Measurements from ENCODE around the gene PTGER2. TPM values are rescaled to one million over a fixed set of nuclear protein-coding genes. Genes with fewer than 3 reads are reported as not detected.

The PTGER2 gene
- polyA plus RNA-seq, 1 donor (not counting 4 experiments of a cell fraction or from before 2014, with no cell fraction given), result 0.28 TPM

DNA sequence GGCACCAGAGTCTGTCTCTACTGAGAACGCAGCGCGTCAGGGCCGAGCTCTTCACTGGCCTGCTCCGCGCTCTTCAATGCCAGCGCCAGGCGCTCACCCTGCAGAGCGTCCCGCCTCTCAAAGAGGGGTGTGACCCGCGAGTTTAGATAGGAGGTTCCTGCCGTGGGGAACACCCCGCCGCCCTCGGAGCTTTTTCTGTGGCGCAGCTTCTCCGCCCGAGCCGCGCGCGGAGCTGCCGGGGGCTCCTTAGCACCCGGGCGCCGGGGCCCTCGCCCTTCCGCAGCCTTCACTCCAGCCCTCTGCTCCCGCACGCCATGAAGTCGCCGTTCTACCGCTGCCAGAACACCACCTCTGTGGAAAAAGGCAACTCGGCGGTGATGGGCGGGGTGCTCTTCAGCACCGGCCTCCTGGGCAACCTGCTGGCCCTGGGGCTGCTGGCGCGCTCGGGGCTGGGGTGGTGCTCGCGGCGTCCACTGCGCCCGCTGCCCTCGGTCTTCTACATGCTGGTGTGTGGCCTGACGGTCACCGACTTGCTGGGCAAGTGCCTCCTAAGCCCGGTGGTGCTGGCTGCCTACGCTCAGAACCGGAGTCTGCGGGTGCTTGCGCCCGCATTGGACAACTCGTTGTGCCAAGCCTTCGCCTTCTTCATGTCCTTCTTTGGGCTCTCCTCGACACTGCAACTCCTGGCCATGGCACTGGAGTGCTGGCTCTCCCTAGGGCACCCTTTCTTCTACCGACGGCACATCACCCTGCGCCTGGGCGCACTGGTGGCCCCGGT lies 46.4 kb upstream of the PTGER2 start, which contains the start of gene PTGDR:
Gene PTGDR (plus strand): TSS at position 198 of the 778 bp plus-strand sequence. CDS start 117 bp downstream, at position 315.
- Histone ChIP-seq H3K4me1 (ENCODE audit: control insufficient read depth, extremely low read depth, insufficient read depth, low read length) (peaks cover 5% of the 10 kb centered on the region), H3K27me3 (ENCODE audit: control insufficient read depth, extremely low read depth, insufficient read depth, low read length) (peaks cover 39% of the 10 kb centered on the region), H3K79me2 (ENCODE audit: control insufficient read depth, insufficient read depth, low read length) (no peaks in the 10 kb centered on the region), H3K4me3 (ENCODE audit: control insufficient read depth in 2 of 3, extremely low read depth in 1 of 3, insufficient read depth in 2 of 3, low read depth in 1 of 3, low read length in 3 of 3) (peak within 1 kb of the TSS in 2 of 3 experiments; percentile 12 to 21), H3K9me1 (ENCODE audit: control insufficient read depth, extremely low read depth, insufficient read depth, low read length) (no peaks in the 10 kb centered on the region), H3K4me2 (ENCODE audit: control insufficient read depth, extremely low read depth, insufficient read depth, low read depth, low read length) (peak within 1 kb of the TSS; percentile 53), H3K9me3 (ENCODE audit: control insufficient read depth, low read depth, low read length) (no peaks in the 10 kb centered on the region), H3K9ac (ENCODE audit: control insufficient read depth, extremely low read depth, insufficient read depth, low read length) (no peak within 1 kb of the TSS), H3K36me3 (ENCODE audit: control insufficient read depth in 2 of 2, extremely low read depth in 1 of 2, insufficient read depth in 2 of 2, low read length in 2 of 2) (no peaks in the 10 kb centered on the region), H3K27ac (ENCODE audit: control insufficient read depth, insufficient read depth, low read length) (no peak within 1 kb of the TSS), H4K20me1 (ENCODE audit: control insufficient read depth, extremely low read depth, insufficient read depth, low read length) (no peaks in the 10 kb centered on the region), H2AFZ (ENCODE audit: control insufficient read depth, low read length) (peak within 1 kb of the TSS; percentile 14)
- no peak for DNase-seq (ENCODE audit: low read depth, low spot score)
- no peak for FAIRE-seq
- dilution Hi-C loops (cut with MboI; ENCODE audit: extremely low pct_ligation_motif_present, low sequenced_read_pairs), result no loop called here
- TF ChIP-seq EZH2 (IDR thresholded peaks at IDR 0.05; ENCODE audit: low read length), result peak; percentile 24
- TF ChIP-seq, protein P1, sequence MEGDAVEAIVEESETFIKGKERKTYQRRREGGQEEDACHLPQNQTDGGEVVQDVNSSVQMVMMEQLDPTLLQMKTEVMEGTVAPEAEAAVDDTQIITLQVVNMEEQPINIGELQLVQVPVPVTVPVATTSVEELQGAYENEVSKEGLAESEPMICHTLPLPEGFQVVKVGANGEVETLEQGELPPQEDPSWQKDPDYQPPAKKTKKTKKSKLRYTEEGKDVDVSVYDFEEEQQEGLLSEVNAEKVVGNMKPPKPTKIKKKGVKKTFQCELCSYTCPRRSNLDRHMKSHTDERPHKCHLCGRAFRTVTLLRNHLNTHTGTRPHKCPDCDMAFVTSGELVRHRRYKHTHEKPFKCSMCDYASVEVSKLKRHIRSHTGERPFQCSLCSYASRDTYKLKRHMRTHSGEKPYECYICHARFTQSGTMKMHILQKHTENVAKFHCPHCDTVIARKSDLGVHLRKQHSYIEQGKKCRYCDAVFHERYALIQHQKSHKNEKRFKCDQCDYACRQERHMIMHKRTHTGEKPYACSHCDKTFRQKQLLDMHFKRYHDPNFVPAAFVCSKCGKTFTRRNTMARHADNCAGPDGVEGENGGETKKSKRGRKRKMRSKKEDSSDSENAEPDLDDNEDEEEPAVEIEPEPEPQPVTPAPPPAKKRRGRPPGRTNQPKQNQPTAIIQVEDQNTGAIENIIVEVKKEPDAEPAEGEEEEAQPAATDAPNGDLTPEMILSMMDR (optimal IDR thresholded peaks at IDR 0.05 in 1 of 3, IDR thresholded peaks at IDR 0.05 in 1 of 3, conservative IDR thresholded peaks at IDR 0.05 in 1 of 3; ENCODE audit: extremely low read depth in 1 of 3, insufficient read depth in 2 of 3, low read length in 3 of 3), result no peak

DNA sequence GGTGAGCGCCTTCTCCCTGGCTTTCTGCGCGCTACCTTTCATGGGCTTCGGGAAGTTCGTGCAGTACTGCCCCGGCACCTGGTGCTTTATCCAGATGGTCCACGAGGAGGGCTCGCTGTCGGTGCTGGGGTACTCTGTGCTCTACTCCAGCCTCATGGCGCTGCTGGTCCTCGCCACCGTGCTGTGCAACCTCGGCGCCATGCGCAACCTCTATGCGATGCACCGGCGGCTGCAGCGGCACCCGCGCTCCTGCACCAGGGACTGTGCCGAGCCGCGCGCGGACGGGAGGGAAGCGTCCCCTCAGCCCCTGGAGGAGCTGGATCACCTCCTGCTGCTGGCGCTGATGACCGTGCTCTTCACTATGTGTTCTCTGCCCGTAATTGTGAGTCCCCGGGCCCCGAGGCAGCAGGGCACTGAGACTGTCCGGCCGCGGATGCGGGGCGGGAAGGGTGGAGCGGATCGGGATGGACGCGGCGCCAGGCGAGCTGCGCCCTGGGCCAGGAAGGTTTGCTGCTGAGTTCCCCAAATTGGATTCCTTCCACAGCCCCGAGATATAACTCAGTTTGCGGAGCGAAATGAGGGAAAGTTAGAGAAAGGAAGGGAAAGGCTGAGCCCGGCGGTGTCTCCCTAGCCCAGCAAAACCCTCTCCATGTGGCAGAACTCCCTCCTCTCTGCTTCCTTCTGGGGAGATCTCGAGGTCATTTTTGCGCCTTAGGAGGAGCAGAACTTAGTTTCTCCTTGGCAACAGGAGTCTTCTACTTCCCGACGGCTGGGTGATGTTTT lies 45.6 kb upstream of the PTGER2 start:
- Histone ChIP-seq H3K4me3 (ENCODE audit: control insufficient read depth in 2 of 3, extremely low read depth in 1 of 3, insufficient read depth in 2 of 3, low read depth in 1 of 3, low read length in 3 of 3) (peak overlapping the region in 1 of 3 experiments; percentile 6), H3K9me1 (ENCODE audit: control insufficient read depth, extremely low read depth, insufficient read depth, low read length) (no peaks in the 10 kb centered on the region), H3K9me3 (ENCODE audit: control insufficient read depth, low read depth, low read length) (no peaks in the 10 kb centered on the region), H3K79me2 (ENCODE audit: control insufficient read depth, insufficient read depth, low read length) (no peaks in the 10 kb centered on the region), H3K4me1 (ENCODE audit: control insufficient read depth, extremely low read depth, insufficient read depth, low read length) (peaks cover 5% of the 10 kb centered on the region), H3K27me3 (ENCODE audit: control insufficient read depth, extremely low read depth, insufficient read depth, low read length) (peaks cover 39% of the 10 kb centered on the region), H3K4me2 (ENCODE audit: control insufficient read depth, extremely low read depth, insufficient read depth, low read depth, low read length) (peak overlapping the region; percentile 53), H2AFZ (ENCODE audit: control insufficient read depth, low read length) (peak overlapping the region; percentile 14), H3K27ac (ENCODE audit: control insufficient read depth, insufficient read depth, low read length) (no peak overlapping the region), H3K9ac (ENCODE audit: control insufficient read depth, extremely low read depth, insufficient read depth, low read length) (no peak overlapping the region), H4K20me1 (ENCODE audit: control insufficient read depth, extremely low read depth, insufficient read depth, low read length) (no peaks in the 10 kb centered on the region), H3K36me3 (ENCODE audit: control insufficient read depth in 2 of 2, extremely low read depth in 1 of 2, insufficient read depth in 2 of 2, low read length in 2 of 2) (no peaks in the 10 kb centered on the region)
- TF ChIP-seq, protein P1 (optimal IDR thresholded peaks at IDR 0.05 in 1 of 3, IDR thresholded peaks at IDR 0.05 in 1 of 3, conservative IDR thresholded peaks at IDR 0.05 in 1 of 3; ENCODE audit: extremely low read depth in 1 of 3, insufficient read depth in 2 of 3, low read length in 3 of 3), result no peak
- TF ChIP-seq EZH2 (IDR thresholded peaks at IDR 0.05; ENCODE audit: low read length), result peak; percentile 36
- no peak for DNase-seq (ENCODE audit: low read depth, low spot score)
- dilution Hi-C loops (cut with MboI; ENCODE audit: extremely low pct_ligation_motif_present, low sequenced_read_pairs), result no loop called here
- no peak for FAIRE-seq

Data from keratinocyte (primary cell).